Skeletal muscle tissue (tissue), 4 donors: ENCODE results near the gene C5orf63. TPM values are rescaled to one million over a fixed set of nuclear protein-coding genes. Genes with fewer than 3 reads are reported as not detected.

Experiments used
- H3K27ac ChIP-seq: one replicate; pipeline ENCODE4 v1.7.0; 2013; ENCODE audit warnings: mild to moderate bottlenecking, low read depth, low read length, inconsistent platforms
- H3K27me3 ChIP-seq, 3 donors: one replicate each; pipeline ENCODE4 v1.7.0; 2013; ENCODE audit warnings: low read length in 3 of 3; ENCODE audit not compliant: control insufficient read depth in 3 of 3, insufficient read depth in 3 of 3
- H3K36me3 ChIP-seq, 3 donors: one replicate each; pipeline ENCODE4 v1.7.0; 2013; ENCODE audit warnings: low read length in 3 of 3; ENCODE audit not compliant: control insufficient read depth in 3 of 3, insufficient read depth in 3 of 3
- H3K4me1 ChIP-seq, 3 donors: one replicate each; pipeline ENCODE4 v1.7.0; 2013; ENCODE audit warnings: low read length in 3 of 3, mild to moderate bottlenecking in 3 of 3; ENCODE audit not compliant: control insufficient read depth in 3 of 3, insufficient read depth in 3 of 3
- H3K4me3 ChIP-seq, 3 donors: one replicate each; pipeline ENCODE4 v1.7.0; 2013; ENCODE audit warnings: low read length in 3 of 3
- H3K9ac ChIP-seq, 3 donors: one replicate each; pipeline ENCODE4 v1.7.0; 2013; ENCODE audit warnings: low read length in 3 of 3, mild to moderate bottlenecking in 3 of 3, moderate library complexity in 2 of 3, low read depth in 1 of 3
- H3K9me3 ChIP-seq, 3 donors: one replicate each; pipeline ENCODE4 v1.7.0; 2013; ENCODE audit warnings: low read length in 3 of 3; ENCODE audit not compliant: control insufficient read depth in 3 of 3
- total RNA-seq: library from RNA; depleted of rRNA; stranded (reverse); fragments of >200 nt; gene quantifications from one replicate; pipeline ENCODE4 v1.2.3, GENCODE V29; 2014
- donor health status: Osteomylitis.

C5orf63 gene
- total RNA-seq, 1 donor from 2014 or later: 3.7 TPM

- Histone ChIP-seq H3K9me3 (no peaks in the 10 kb centered on the region), H3K27ac (no peak overlapping the region)
Observed at GRCh38 chr5:127077366-127077765, 4.1 kb upstream of the C5orf63 start.

GRCh38 chr5:127076315-127077129 is 3.2 kb upstream of the C5orf63 start:
- Histone ChIP-seq H3K4me3 (no peak overlapping the region), H3K9ac (no peak overlapping the region), H3K36me3 (no peaks in the 10 kb centered on the region), H3K4me1 (peaks cover 0 to 5% (median 3%) of the 10 kb centered on the region in 3 donors), H3K27me3 (no peaks in the 10 kb centered on the region), H3K9me3 (no peaks in the 10 kb centered on the region), H3K27ac (no peak overlapping the region)

More at GRCh38 chr5:127077366-127077765, 4.1 kb upstream of the C5orf63 start:
- Histone ChIP-seq H3K4me3 (no peak overlapping the region), H3K36me3 (no peaks in the 10 kb centered on the region), H3K27me3 (no peaks in the 10 kb centered on the region), H3K4me1 (peaks cover 0 to 5% (median 3%) of the 10 kb centered on the region in 3 donors), H3K9ac (no peak overlapping the region)

DNA sequence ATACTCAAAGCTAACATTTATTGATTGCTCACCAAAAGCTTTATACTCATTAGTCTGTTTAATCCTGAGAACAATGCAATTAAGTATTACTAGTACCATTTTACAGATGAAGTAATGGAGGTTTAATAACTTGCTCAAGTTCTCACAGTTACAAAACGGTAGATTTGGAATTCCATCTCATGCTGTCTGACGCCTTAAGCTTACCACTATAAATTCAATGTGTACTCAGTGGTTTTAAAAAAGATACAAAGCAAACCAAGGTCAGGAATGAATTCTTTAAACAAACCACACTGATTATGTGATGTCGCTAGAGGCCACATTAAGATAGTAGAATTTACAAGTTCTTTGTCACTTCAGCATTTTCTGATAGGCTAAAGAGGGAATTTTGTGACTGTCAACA is 1.2 kb upstream of the C5orf63 start:
- Histone ChIP-seq H3K9me3 (no peaks in the 10 kb centered on the region), H3K4me3 (no peak overlapping the region), H3K9ac (no peak overlapping the region)

GRCh38 chr5:127070243-127070642 is 3.1 kb downstream of the C5orf63 start:
- H3K4me1 ChIP-seq: peaks cover 3 to 5% (median 3%) of the 10 kb centered on the region in 3 donors
- H3K27me3 ChIP-seq: no peaks in the 10 kb centered on the region
- H3K9me3 ChIP-seq: no peaks in the 10 kb centered on the region
- peak overlapping the region; percentile 50 for H3K27ac ChIP-seq
- no peak overlapping the region for H3K4me3 ChIP-seq
- H3K9ac ChIP-seq: no peak overlapping the region
- H3K36me3 ChIP-seq: peaks cover 0 to 2% (median 0%) of the 10 kb centered on the region in 3 donors

More for the DNA sequence above, 1.2 kb upstream of the C5orf63 start:
- H3K4me1 ChIP-seq: peaks cover 0 to 5% (median 3%) of the 10 kb centered on the region in 3 donors
- peaks cover 0 to 2% (median 0%) of the 10 kb centered on the region in 3 donors for H3K36me3 ChIP-seq
- H3K27ac ChIP-seq: no peak overlapping the region
- H3K27me3 ChIP-seq: no peaks in the 10 kb centered on the region

GRCh38 chr5:127068493-127069214 is 4.6 kb downstream of the C5orf63 start:
- Histone ChIP-seq H3K27me3 (no peaks in the 10 kb centered on the region), H3K27ac (no peak overlapping the region), H3K4me3 (no peak overlapping the region), H3K36me3 (peaks cover 0 to 2% (median 0%) of the 10 kb centered on the region in 3 donors), H3K9ac (no peak overlapping the region), H3K9me3 (no peaks in the 10 kb centered on the region), H3K4me1 (peaks cover 0 to 3% (median under 1%) of the 10 kb centered on the region in 3 donors)

DNA sequence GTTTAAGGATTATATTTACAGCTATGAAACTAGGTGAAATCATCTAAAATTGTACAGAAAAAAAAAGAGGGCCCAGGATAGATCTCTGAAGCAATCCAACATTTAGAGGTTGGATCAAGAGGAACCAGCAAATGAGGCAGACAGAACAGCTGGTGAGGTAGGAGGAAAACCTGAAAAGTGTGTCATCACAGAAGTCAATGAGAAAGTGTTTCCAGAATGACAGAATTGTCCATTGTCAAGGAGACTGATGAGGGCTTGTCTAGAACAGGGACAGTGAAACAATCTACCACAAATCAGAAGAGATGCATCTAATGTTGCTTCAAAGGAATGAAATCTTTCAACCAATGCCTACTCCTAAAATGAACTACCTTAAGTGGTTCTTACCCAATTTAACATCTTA is 6.6 kb downstream of the C5orf63 start:
- Histone ChIP-seq H3K4me3 (no peak overlapping the region), H3K9ac (no peak overlapping the region), H3K4me1 (peaks cover 0 to 3% (median 0%) of the 10 kb centered on the region in 3 donors), H3K27me3 (no peaks in the 10 kb centered on the region), H3K9me3 (no peaks in the 10 kb centered on the region), H3K36me3 (peaks cover 0 to 2% (median 0%) of the 10 kb centered on the region in 3 donors), H3K27ac (no peak overlapping the region)

GRCh38 chr5:127064253-127064840 is 9.0 kb downstream of the C5orf63 start:
- Histone ChIP-seq H3K4me3 (no peak overlapping the region), H3K27me3 (no peaks in the 10 kb centered on the region), H3K27ac (no peak overlapping the region), H3K36me3 (no peaks in the 10 kb centered on the region), H3K4me1 (peaks cover 0 to 3% (median 0%) of the 10 kb centered on the region in 3 donors), H3K9me3 (no peaks in the 10 kb centered on the region), H3K9ac (no peak overlapping the region)

- H3K9me3 ChIP-seq: no peaks in the 10 kb centered on the region
- no peaks in the 10 kb centered on the region for H3K27me3 ChIP-seq
- no peaks in the 10 kb centered on the region for H3K4me1 ChIP-seq
- no peak overlapping the region for H3K4me3 ChIP-seq
- no peaks in the 10 kb centered on the region for H3K36me3 ChIP-seq
- no peak overlapping the region for H3K27ac ChIP-seq
- no peak overlapping the region for H3K9ac ChIP-seq
Observed at GRCh38 chr5:127063257-127063913, 9.9 kb downstream of the C5orf63 start.

GRCh38 chr5:127061956-127062355 is 11.3 kb downstream of the C5orf63 start:
- no peak overlapping the region for H3K9ac ChIP-seq
- no peak overlapping the region for H3K27ac ChIP-seq
- no peaks in the 10 kb centered on the region for H3K27me3 ChIP-seq
- no peak overlapping the region for H3K4me3 ChIP-seq
- no peaks in the 10 kb centered on the region for H3K4me1 ChIP-seq
- H3K36me3 ChIP-seq: peaks cover 0 to 5% (median 0%) of the 10 kb centered on the region in 3 donors
- no peaks in the 10 kb centered on the region for H3K9me3 ChIP-seq
